Activated naive CD4-positive, alpha-beta T cell treated with anti-CD3 and anti-CD28 coated beads, Interleukin-2, amount 50 U/mL, for 16 hours (primary cell): ENCODE measurements around the gene JPH4.

Experiments
- DNase-seq: peaks from one replicate; pipeline ENCODE4 v3.0.0-alpha.2; 2020

The JPH4 gene

GRCh38 chr14:23577710-23578392, 739 bp downstream of the JPH4 start:
- DNase-seq: no peak

DNA sequence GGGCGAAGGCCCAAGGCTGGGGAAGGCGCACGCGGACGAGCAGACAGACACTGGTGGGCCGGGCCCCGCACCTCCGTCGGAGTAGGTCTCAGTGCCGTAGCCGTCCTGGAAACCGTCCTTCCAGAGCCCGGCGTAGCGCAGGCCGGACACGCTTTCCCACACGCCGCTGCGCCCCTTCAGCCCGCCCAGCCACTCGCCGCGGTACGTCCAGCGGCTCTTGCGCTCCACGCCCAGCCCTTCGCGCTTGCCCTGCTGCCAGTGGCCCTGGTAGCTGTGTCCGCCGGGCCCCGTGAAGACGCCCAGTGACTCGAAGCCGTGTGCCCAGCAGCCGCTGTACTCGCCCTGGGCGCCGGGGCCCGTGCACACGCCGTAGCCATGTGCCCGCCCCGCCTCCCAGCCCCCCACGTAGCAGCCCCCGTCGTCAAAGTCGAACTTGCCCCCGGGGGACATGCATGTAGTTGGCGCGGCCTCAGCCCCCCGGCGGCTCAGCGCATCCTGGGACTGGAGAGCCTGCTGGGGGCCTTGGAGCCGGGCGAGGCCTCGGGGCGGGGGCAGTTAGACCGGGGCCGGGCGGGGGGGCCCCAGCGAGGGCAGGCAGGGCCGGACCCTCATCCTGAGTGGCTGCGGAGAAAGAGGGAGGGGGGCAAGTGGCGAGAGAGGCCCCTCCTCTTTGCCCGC, 1.4 kb downstream of the JPH4 start:
- no peak for DNase-seq

GRCh38 chr14:23573384-23574015, 5.1 kb downstream of the JPH4 start:
- no peak for DNase-seq

DNA sequence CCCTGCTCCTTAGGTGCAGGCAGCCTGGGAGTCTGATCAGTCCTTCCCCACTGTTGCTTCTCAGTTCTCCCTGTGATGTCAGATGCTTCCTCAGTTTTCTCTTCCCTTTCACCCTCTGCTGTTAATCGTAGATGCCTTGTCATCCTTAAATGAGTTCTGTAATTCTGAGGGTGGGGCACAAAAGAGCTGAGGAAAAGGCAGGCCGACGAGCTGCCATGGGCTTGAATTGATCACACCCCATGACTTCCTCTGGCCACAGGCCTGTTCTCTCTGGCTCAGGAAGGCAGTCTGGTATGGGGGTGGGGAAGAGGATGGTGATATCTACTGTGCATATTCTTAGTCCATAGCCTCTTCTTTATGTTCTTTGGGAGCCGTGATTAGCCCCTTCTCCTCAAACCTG, 5.8 kb downstream of the JPH4 start:
- no peak for DNase-seq

GRCh38 chr14:23572524-23572828, 6.1 kb downstream of the JPH4 start:
- no peak for DNase-seq

- DNase-seq: no peak
These were observed 6.7 kb downstream of the JPH4 start for GRCh38 chr14:23571701-23572523.

- no peak for DNase-seq
These were observed 7.6 kb downstream of the JPH4 start for GRCh38 chr14:23570806-23571483.

- DNase-seq: no peak
These were observed 9.0 kb downstream of the JPH4 start for GRCh38 chr14:23569443-23570151.

- DNase-seq: no peak
These were observed 9.8 kb downstream of the JPH4 start for GRCh38 chr14:23568600-23569331.

DNA sequence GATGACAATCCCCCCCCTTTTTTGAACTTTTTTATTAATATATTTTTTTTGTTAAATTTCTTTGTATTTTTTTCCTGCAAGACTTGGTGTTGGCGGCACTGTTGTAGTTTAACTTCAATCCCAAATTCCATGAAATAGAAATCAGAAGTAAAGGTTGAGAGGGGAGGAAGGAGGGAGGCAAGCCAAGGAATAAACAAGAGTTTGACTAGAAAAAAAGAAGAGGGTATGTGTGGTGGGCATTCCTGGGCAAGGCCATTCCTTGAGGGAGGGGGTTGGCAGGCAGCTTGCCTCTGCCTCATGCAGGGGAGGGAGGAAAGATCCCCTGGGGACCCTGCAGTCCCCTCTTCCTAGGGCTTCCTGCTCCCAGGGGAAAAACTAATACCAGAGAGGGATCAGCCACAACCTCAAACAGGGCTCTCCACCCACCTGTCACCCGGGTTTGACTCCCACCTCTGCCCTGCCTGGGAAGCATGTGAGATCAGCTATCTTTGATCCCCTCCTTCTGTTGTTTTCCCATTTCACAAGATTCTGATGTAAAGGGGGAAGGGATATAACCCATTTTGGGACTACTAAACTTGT, 10.5 kb downstream of the JPH4 start:
- no peak for DNase-seq

- DNase-seq: peak; percentile 88
These were observed 11.2 kb downstream of the JPH4 start, which contains the start of gene AP1G2 for GRCh38 chr14:23567186-23568020. Gene AP1G2 (minus strand): TSS chr14:23567791. CDS start chr14:23567314, 477 bp downstream.

DNA sequence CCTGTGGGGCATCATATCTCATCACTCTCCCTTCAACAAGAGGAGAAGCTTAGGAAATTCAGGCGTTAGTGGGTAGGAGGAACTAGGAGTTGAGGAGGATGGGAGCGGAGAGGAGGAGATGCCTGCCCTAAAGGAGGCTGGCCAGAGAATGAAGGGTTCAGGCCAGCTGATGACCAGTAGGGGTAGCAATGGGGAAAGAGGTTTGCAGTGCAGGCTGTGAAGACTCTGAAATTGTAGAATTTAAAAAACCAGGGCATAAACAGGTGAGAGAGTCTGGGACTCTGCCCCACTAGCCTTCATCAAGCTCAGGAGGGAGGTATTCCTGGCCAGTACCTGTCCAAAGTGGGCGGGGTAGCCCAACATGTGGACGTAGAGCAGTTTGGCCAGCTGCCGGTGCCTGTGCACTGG, 11.8 kb downstream of the JPH4 start:
- no peak for DNase-seq

GRCh38 chr14:23566112-23566777, 12.3 kb downstream of the JPH4 start:
- no peak for DNase-seq

GRCh38 chr14:23565626-23566025, 13.0 kb downstream of the JPH4 start:
- DNase-seq: no peak

GRCh38 chr14:23564876-23565275, 13.7 kb downstream of the JPH4 start:
- DNase-seq: no peak

DNA sequence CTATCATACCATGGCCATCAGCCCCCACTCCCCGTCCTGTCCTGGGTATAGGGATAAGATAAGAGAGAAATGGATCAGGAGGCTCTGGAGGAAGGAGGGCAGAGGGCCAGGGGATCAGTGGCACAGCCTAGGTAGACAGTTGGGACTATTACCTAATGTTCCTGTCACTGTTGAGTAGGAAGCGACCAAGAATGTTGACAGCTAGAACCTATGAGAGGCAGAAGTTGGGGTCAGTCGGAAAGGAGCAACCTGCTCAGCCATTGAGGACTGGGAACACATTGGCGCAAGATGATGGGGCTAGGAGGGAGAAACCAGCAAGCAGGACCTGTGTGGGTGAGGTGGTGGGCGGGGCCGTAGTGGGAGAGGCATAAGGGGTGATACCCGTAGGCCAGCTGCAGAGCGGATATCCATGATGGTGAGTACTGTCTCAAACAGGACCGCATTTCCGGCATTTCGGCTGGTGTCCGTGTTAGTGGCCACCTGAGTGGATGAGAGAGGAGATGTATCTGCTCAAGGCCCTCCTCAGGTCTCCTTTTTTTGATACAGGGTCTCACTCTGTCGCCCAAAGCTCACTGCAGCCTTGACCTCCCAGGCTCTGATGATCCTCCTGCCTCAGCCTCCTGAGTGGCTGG, 14.3 kb downstream of the JPH4 start:
- no peak for DNase-seq

DNA sequence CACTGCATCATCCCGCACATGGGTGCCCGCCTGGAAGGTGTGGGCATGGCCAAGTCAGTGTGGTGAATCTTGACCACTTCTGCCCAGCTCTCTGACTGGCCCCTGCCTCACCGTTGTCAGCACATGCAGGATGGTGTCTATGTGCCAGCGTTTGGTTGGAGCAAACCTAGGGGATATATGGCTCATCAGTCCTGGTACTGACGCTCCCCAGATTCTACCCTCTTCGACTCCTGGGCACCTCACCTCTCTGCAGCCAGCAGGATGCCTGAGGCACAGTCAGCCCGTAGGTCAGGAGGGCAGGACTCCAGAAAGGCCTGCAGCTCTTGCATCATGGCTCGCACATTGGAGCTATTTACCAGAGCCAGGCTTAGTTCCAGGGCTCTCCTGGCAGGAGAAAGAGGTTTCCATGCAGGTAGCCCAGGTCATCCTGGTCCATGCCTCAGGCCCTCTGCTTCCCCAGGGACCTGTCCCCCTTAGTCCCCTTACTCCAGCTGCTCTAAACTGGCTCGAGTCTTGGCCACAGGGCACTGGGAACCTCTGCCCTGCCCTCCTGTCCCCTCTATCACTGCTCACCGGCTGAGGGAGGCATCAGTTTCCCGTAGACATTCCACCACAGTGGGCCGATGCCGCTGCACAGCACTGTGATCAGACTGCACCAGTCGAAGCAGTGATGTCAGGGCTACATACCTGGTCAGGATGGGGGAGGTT, 15.0 kb downstream of the JPH4 start:
- DNase-seq: no peak

GRCh38 chr14:23562822-23563472, 15.6 kb downstream of the JPH4 start:
- peak; percentile 66 for DNase-seq
